HFF-Myc (cell line): ENCODE results near the gene KIFC1.
A peak's percentile ranks its signal among the peaks of the same experiment; 100 is the strongest.

ENCODE experiments used
- DNase-seq: peaks from one replicate; pipeline ENCODE4 v3.0.0-alpha.2; 2011; ENCODE audit warnings: low read depth; ENCODE audit errors: extremely low read depth
- H3K4me3 ChIP-seq: replicated peaks from 2 replicates; pipeline ENCODE4 v1.5.1; 2011; ENCODE audit warnings: low read depth, mild to moderate bottlenecking, control low read depth, low read length
- CTCF ChIP-seq: IDR thresholded peaks from 2 replicates; pipeline ENCODE4 v1.5.1; 2012; ENCODE audit warnings: mild to moderate bottlenecking, low read depth, low read length, control low read depth; ENCODE audit errors: missing control alignments

Gene KIFC1

GRCh38 chr6:33445119-33445603 lies 53.5 kb downstream of the KIFC1 start:
- DNase-seq = no peak
- no peak for TF ChIP-seq CTCF

GRCh38 chr6:33446356-33446755 lies 54.7 kb downstream of the KIFC1 start:
- no peak for DNase-seq
- H3K4me3 ChIP-seq = no peak overlapping the region
- TF ChIP-seq CTCF = no peak

More at GRCh38 chr6:33445119-33445603, 53.5 kb downstream of the KIFC1 start:
- no peak overlapping the region for H3K4me3 ChIP-seq

- no peak for TF ChIP-seq CTCF
These were observed 58.8 kb downstream of the KIFC1 start for GRCh38 chr6:33450434-33450833.

GRCh38 chr6:33451606-33452005 lies 60.0 kb downstream of the KIFC1 start:
- no peak for DNase-seq
- H3K4me3 ChIP-seq = no peak overlapping the region
- TF ChIP-seq CTCF = no peak

More at GRCh38 chr6:33450434-33450833, 58.8 kb downstream of the KIFC1 start:
- H3K4me3 ChIP-seq = no peak overlapping the region
- DNase-seq = no peak

- no peak for TF ChIP-seq CTCF
- H3K4me3 ChIP-seq = no peak overlapping the region
- no peak for DNase-seq
These were observed 60.9 kb downstream of the KIFC1 start for GRCh38 chr6:33452496-33452895.

GRCh38 chr6:33453393-33454008 lies 61.9 kb downstream of the KIFC1 start:
- peak overlapping the region; percentile 90 for H3K4me3 ChIP-seq
- TF ChIP-seq CTCF = no peak
- no peak for DNase-seq
